Adrenal gland (tissue), 5 donors: ENCODE data around the gene DYRK1A.

Source experiments
- POLR2A ChIP-seq, 2 donors: fragments of 450-650 bp; IDR thresholded peaks; one replicate each; pipeline ENCODE4 v1.6.1; 2017; ENCODE audit warnings: antibody characterized with exemption in 2 of 2, mild to moderate bottlenecking in 2 of 2, moderate library complexity in 1 of 2
- TF ChIP-seq, protein P1 (sequence below), 6 experiments: fragments of 450-650 bp in 4 of 6; fragments of 200-600 bp in 2 of 6; sonication (generic) in 1 of 6; IDR thresholded peaks; 1 replicate in 5 of 6; 2 replicates in 1 of 6; pipeline versions ENCODE4 v1.5.1 to v1.8.0; 2016 to 2021; ENCODE audit warnings: antibody characterized with exemption in 6 of 6, mild to moderate bottlenecking in 2 of 6, moderate library complexity in 1 of 6
- donor health status: DM: no; HTN: no; CAD: no.

- TF ChIP-seq, protein P1, sequence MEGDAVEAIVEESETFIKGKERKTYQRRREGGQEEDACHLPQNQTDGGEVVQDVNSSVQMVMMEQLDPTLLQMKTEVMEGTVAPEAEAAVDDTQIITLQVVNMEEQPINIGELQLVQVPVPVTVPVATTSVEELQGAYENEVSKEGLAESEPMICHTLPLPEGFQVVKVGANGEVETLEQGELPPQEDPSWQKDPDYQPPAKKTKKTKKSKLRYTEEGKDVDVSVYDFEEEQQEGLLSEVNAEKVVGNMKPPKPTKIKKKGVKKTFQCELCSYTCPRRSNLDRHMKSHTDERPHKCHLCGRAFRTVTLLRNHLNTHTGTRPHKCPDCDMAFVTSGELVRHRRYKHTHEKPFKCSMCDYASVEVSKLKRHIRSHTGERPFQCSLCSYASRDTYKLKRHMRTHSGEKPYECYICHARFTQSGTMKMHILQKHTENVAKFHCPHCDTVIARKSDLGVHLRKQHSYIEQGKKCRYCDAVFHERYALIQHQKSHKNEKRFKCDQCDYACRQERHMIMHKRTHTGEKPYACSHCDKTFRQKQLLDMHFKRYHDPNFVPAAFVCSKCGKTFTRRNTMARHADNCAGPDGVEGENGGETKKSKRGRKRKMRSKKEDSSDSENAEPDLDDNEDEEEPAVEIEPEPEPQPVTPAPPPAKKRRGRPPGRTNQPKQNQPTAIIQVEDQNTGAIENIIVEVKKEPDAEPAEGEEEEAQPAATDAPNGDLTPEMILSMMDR (IDR thresholded peaks at IDR 0.05), result no peak
- TF ChIP-seq POLR2A (IDR thresholded peaks at IDR 0.05), result no peak
These were observed 185.4 kb downstream of the DYRK1A start for GRCh38 chr21:37551993-37552355.
